GM18502 (cell line): ENCODE data around the gene SLC22A31.
"Not testable (repeated sequence)": the region's sequence is repeated elsewhere in the genome, so short reads cannot be mapped to it uniquely, and the experiment has no call there.

Experiments
- ATAC-seq: cut with Tn5 transposase; IDR thresholded peaks from one replicate; pipeline ENCODE4 v1.9.1; 2021; ENCODE audit warnings: mild to moderate bottlenecking; ENCODE audit not compliant: unreplicated experiment, poor library complexity

The SLC22A31 gene

GRCh38 chr16:89200124-89200849, at the start of gene SLC22A31:
TSS of gene SLC22A31 (minus strand) at chr16:89200537. CDS start at chr16:89200501, 36 bp downstream.
- no peak for ATAC-seq

GRCh38 chr16:89248196-89248982, 48.1 kb upstream of the SLC22A31 start:
- ATAC-seq: no peak

DNA sequence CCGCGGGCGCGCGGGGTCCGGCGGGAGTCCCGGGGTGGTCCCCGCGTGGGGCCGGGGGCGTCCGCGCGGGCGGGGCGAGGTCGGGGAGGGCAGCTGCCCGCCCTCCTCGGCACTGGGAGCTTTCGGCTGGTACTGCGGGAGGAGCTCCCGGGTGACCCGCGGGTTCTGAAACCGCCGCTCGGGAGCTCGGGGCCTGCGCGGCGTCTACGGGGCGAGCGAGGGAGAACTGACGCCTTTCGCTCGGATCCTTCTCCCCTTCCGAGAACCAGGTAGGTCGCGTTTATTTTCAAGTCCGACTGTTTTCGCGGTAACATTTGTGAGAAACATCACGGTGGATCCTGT, 47.4 kb upstream of the SLC22A31 start:
- not testable (repeated sequence) for ATAC-seq

GRCh38 chr16:89246903-89247733, 46.8 kb upstream of the SLC22A31 start:
- ATAC-seq: peak; percentile 70

- ATAC-seq: no peak
Measured at GRCh38 chr16:89246383-89246902, 46.1 kb upstream of the SLC22A31 start.

GRCh38 chr16:89244754-89245153, 44.4 kb upstream of the SLC22A31 start:
- no peak for ATAC-seq

DNA sequence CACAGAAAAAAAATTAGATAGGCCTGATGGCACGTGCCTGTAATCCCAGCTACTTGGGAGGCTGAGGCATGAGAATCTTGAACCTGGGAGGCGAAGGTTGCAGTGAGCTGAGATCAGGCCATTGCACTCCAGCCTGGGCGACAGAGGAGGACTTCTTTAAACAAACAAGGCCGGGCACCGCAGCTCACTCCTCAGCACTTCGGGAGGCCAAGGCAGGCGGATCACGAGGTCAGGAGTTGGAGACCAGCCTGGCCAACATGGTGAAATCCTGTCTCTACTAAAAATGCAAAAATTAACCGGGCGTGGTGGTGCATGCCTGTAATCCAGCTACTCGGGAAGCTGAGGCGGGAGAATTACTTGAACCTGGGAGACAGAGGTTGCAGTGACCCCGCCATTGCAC, 43.9 kb upstream of the SLC22A31 start:
- ATAC-seq: not testable (repeated sequence)

DNA sequence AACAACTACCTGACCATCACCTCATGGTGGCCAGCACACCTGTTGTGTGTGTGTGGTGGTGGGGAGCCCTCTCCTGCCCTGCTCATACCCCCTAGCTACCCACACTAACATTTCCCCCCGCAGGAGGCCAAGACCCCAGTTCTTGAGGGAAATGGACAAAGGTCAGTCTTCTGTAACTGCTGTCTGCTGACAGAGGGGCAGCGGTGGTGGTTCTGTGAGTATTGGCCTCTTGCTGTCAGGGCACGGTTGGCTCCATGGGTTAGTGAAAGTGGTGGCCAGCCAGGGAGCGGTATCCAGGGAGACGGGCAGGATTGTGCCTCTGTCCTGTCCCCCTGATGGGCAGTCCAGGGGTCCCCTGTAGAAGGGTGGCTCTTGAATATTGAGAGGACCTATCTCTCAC, 43.3 kb upstream of the SLC22A31 start:
- no peak for ATAC-seq

DNA sequence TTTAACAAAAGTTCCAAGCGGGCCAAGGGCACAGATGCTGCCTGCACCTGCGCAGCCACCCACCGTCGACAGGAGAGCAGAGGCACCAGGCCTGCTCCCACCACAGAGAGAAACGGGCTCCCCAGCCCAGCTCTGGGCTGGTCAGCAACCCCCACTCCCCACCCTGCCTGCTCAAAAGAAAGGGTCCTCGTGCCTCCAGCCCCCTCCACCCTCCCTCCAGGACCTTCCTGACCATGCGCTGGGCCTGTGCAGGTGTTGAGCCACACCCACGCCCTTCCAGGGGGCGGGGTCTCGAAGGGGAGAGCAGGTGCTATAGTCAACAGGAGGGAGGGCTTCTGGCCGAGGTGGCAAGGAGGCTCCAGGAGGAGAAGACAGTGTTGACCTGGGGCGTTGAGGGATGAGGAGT, 42.5 kb upstream of the SLC22A31 start:
- no peak for ATAC-seq

GRCh38 chr16:89241187-89242007, 41.1 kb upstream of the SLC22A31 start:
- peak; percentile 71 for ATAC-seq

DNA sequence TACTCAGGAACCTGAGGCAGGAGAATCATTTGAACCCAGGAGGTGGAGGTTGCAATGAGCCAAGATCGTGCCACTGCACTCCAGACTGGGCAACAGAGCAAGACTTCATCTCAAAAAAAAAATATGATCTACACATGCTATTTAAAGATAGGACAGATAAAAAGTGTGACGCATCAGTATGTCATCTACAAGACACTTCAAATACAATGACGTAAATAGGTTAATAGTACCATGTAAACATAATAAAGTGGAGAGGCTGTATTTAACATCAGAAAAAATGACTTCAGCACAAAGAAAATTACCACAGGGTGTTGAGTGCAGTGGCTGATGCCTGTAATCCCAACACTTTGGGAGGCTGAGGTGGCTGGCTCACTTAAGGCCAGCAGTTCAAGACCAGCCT, 37.4 kb upstream of the SLC22A31 start:
- ATAC-seq: no peak

DNA sequence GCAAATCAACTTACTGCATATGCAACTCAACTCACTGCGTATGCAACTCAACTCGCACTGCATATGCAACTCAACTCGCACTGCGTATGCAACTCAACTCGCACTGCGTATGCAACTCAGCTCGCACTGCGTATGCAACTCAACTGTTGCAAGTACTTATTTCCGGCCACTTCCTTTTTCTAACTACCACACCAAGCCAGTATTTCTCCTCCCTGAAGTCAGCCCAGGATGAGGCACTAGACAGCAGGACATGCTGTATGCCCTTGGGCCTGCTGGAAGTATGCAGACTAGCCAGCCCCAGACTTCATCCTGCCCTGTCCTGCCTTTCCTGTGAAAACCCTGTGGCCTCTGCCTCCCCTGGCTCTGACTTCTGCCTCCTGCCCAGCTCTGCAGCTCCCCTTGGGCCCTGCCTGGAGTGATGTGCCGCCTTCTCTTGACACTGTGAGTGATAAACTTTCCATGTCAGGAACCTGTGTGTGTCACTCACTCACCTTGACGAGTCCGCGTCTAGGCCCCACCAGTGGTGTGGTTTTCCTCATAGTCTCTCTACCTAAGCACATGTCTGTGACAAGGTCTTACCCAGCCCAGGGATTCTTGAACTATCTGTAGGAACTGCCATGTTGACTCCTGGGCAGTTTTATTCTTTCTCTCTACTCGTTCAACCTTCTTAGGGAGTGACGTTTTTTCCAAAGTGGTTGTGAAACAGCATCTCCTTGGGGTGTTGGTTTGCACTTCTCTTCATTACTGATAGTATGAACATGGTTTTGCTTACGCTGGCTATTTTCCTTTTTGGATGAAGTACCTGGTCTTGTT, 33.5 kb upstream of the SLC22A31 start:
- ATAC-seq: no peak

GRCh38 chr16:89232107-89232506, 31.8 kb upstream of the SLC22A31 start:
- no peak for ATAC-seq

GRCh38 chr16:89230255-89230654, 29.9 kb upstream of the SLC22A31 start:
- no peak for ATAC-seq

DNA sequence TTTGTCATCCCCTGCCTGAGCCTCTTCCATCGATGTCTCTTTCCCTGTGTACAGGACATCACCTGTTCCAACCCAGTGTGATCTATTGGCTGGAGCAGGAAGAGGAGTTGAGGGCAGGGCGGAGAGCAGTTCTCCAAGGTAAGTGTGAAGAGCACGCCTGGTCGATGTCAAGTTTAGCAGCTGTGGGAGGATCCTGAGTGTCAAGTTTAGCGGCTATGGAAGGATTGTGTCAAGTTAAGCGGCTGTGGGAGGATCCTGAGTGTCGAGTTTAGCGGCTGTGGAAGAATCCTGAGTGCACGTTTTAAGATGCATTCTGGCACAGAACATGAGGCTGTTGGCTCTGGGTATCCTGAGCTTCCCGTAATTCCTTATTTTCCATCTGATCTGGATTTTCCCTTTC, 24.3 kb upstream of the SLC22A31 start:
- no peak for ATAC-seq

DNA sequence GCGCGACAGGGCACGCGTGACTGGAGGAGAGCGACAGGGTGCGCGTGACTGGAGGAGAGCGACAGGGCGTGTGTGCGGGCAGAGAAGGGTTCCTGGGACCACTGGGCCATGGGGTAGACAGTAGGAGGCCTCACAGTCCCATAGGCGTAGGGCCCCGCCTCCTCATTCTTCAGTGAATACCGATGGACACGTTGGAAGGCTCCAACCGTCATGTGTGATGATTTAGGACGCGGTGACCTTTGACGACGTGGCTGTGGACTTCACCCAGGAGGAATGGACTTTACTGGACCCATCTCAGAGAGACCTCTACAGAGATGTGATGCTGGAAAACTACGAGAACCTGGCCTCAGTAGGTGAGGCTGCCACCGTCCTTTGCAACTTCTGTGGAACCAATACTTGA, 22.6 kb upstream of the SLC22A31 start:
- no peak for ATAC-seq

DNA sequence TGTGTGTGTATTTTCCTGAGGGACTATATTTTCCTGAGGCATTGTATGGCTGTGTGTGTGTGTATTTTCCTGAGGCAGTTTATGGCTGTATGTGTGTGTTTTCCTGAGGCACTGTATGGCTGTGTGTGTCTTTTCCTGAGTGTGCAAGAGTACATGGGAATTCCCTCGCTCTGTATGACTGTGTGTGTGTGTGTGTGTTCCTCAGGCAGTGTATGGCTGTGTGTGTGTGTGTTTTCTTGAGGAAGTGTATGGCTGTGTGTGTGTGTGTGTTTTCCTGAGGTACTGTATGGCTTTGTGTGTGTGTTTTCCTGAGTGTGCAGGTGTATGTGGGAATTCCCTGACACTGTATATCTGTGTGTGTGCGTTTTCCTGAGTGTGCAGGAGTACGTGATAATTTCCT, 21.3 kb upstream of the SLC22A31 start:
- no peak for ATAC-seq

GRCh38 chr16:89219365-89219764, 19.0 kb upstream of the SLC22A31 start:
- ATAC-seq: no peak
